Measurements from ENCODE around the gene NTN1.

NTN1 gene

GRCh38 chr17:9192010-9192409, 170.7 kb downstream of the NTN1 start:
- H3K27ac ChIP-seq = no peak overlapping the region
- no peak for TF ChIP-seq ZFX (IDR thresholded peaks at IDR 0.05)
- no peak for TF ChIP-seq CTCF (conservative IDR thresholded peaks at IDR 0.05)

GRCh38 chr17:9195411-9195810, 174.1 kb downstream of the NTN1 start:
- TF ChIP-seq CTCF (conservative IDR thresholded peaks at IDR 0.05) (no peak), ZFX (IDR thresholded peaks at IDR 0.05) (no peak)
- H3K27ac ChIP-seq = no peak overlapping the region

- TF ChIP-seq CTCF (conservative IDR thresholded peaks at IDR 0.05) (no peak), ZFX (IDR thresholded peaks at IDR 0.05) (no peak)
- peak overlapping the region; percentile 9; the same call in 1 of the 2 replicates for H3K27ac ChIP-seq
Observed at GRCh38 chr17:9195961-9196670, 174.8 kb downstream of the NTN1 start.

GRCh38 chr17:9199571-9200551, 178.6 kb downstream of the NTN1 start:
- no peak for TF ChIP-seq ZFX (IDR thresholded peaks at IDR 0.05)
- no peak for TF ChIP-seq CTCF (conservative IDR thresholded peaks at IDR 0.05)
- no peak overlapping the region for H3K27ac ChIP-seq

- no peak for TF ChIP-seq CTCF (conservative IDR thresholded peaks at IDR 0.05)
- no peak for TF ChIP-seq ZFX (IDR thresholded peaks at IDR 0.05)
- no peak overlapping the region for H3K27ac ChIP-seq
Observed at GRCh38 chr17:9200699-9201359, 179.5 kb downstream of the NTN1 start.

GRCh38 chr17:9202532-9202931, 181.2 kb downstream of the NTN1 start:
- no peak overlapping the region for H3K27ac ChIP-seq
- TF ChIP-seq ZFX (IDR thresholded peaks at IDR 0.05) (no peak), CTCF (conservative IDR thresholded peaks at IDR 0.05) (no peak)

Measured in C4-2B (cell line).